IMR-90 (cell line): ENCODE measurements around the gene MICU1. TPM values are rescaled to one million over a fixed set of nuclear protein-coding genes. Genes with fewer than 3 reads are reported as not detected.

ENCODE experiments used
- ATAC-seq: fragments of 200-7000 bp; cut with Tn5 transposase; 2 replicates; pipeline ENCODE4 v1.9.1; 2020; ENCODE audit warnings: low read depth, mild to moderate bottlenecking, moderate library complexity
- BruUV-seq: library from RNA; stranded (reverse); fragments of 400-500 nt; replicated peaks from 2 replicates; lab custom pipeline; 2021; lab: Mats Ljungman, UMichigan
- CTCF ChIA-PET: fragments of 300-600 bp; formaldehyde crosslinking; extraction: SDS; loops from one replicate; lab custom pipeline; 2021; ENCODE audit warnings: antibody characterized with exemption; lab: Yijun Ruan, JAX
- POLR2A ChIA-PET: fragments of 300-600 bp; sonication (Branson Sonifier 250); formaldehyde crosslinking; loops from one replicate; lab custom pipeline; 2022; ENCODE audit warnings: antibody characterized with exemption; ENCODE audit not compliant: unreplicated experiment; lab: Charles Lee
- DNase-seq: peaks from one replicate; pipeline ENCODE4 v3.0.0; 2013
- H2AFZ ChIP-seq: replicated peaks from 2 replicates; pipeline ENCODE3; 2013; ENCODE audit warnings: low read length, mild to moderate bottlenecking; ENCODE audit not compliant: poor library complexity
- H2AK5ac ChIP-seq: 2 replicates; pipeline ENCODE4 v1.6.1; 2013; ENCODE audit warnings: low read depth, low read length, inconsistent platforms
- H2AK9ac ChIP-seq: replicated peaks from 2 replicates; pipeline ENCODE3; 2013; ENCODE audit warnings: mild to moderate bottlenecking, low read depth, low read length, moderate library complexity; ENCODE audit not compliant: poor library complexity
- H2BK120ac ChIP-seq: 2 replicates; pipeline ENCODE4 v1.6.1; 2013; ENCODE audit warnings: low read depth, low read length, inconsistent platforms
- H2BK15ac ChIP-seq: 3 replicates; pipeline ENCODE4 v1.6.1; 2013; ENCODE audit warnings: low read depth, low read length, inconsistent platforms
- H2BK20ac ChIP-seq: 2 replicates; pipeline ENCODE4 v1.6.1; 2013; ENCODE audit warnings: low read depth, mild to moderate bottlenecking, inconsistent platforms, low read length, moderate library complexity
- H2BK5ac ChIP-seq: 2 replicates; pipeline ENCODE4 v1.6.1; 2013; ENCODE audit warnings: mild to moderate bottlenecking, low read depth, low read length, inconsistent platforms; ENCODE audit not compliant: poor library complexity, severe bottlenecking
- H3K14ac ChIP-seq: replicated peaks from 2 replicates; pipeline ENCODE4 v1.6.1; 2013; ENCODE audit warnings: low read depth, low read length, inconsistent platforms
- H3K18ac ChIP-seq: 2 replicates; pipeline ENCODE4 v1.6.1; 2013; ENCODE audit warnings: low read depth, low read length, control low read depth
- H3K23ac ChIP-seq: 2 replicates; pipeline ENCODE4 v1.6.1; 2013; ENCODE audit warnings: low read depth, low read length, inconsistent platforms
- H3K27ac ChIP-seq: 2 replicates; pipeline ENCODE4 v1.5.1; 2013; ENCODE audit warnings: mild to moderate bottlenecking, control low read depth, low read length; ENCODE audit not compliant: insufficient read depth
- H3K27me3 ChIP-seq: 2 replicates; pipeline ENCODE4 v1.6.1; 2013; ENCODE audit warnings: low read length; ENCODE audit not compliant: control insufficient read depth, insufficient read depth
- H3K36me3 ChIP-seq: 2 replicates; pipeline ENCODE4 v1.6.1; 2013; ENCODE audit warnings: low read length, mixed read lengths; ENCODE audit not compliant: control insufficient read depth, insufficient read depth
- H3K4ac ChIP-seq: 2 replicates; pipeline ENCODE4 v1.6.1; 2013; ENCODE audit warnings: low read depth, low read length, inconsistent platforms
- H3K4me1 ChIP-seq: 2 replicates; pipeline ENCODE4 v1.6.1; 2013; ENCODE audit warnings: low read length, mixed read lengths; ENCODE audit not compliant: control insufficient read depth, insufficient read depth
- H3K4me2 ChIP-seq: 2 replicates; pipeline ENCODE4 v1.6.1; 2013; ENCODE audit warnings: low read depth, mild to moderate bottlenecking, control low read depth, low read length, moderate library complexity
- H3K4me3 ChIP-seq: 2 replicates; pipeline ENCODE4 v1.5.1; 2013; ENCODE audit warnings: low read depth, mild to moderate bottlenecking, control low read depth, low read length, moderate library complexity; ENCODE audit not compliant: insufficient read depth
- H3K56ac ChIP-seq: 2 replicates; pipeline ENCODE4 v1.6.1; 2013; ENCODE audit warnings: low read length, inconsistent platforms; ENCODE audit not compliant: insufficient read depth; ENCODE audit errors: extremely low read depth
- H3K79me1 ChIP-seq, 2 experiments: 2 replicates each; pipeline ENCODE4 v1.6.1; 2013; ENCODE audit warnings: low read length in 2 of 2, inconsistent platforms in 1 of 2, low read depth in 1 of 2
- H3K9ac ChIP-seq: 2 replicates; pipeline ENCODE4 v1.6.1; 2013; ENCODE audit warnings: low read depth, low read length, control low read depth
- H3K9me1 ChIP-seq: 2 replicates; pipeline ENCODE4 v1.6.1; 2013; ENCODE audit warnings: low read length, inconsistent platforms; ENCODE audit not compliant: insufficient read depth
- H3K9me3 ChIP-seq: 2 replicates; pipeline ENCODE4 v1.6.1; 2013; ENCODE audit warnings: low read length; ENCODE audit not compliant: control insufficient read depth, insufficient read depth
- H4K20me1 ChIP-seq: 2 replicates; pipeline ENCODE4 v1.6.1; 2013; ENCODE audit warnings: low read length, inconsistent platforms; ENCODE audit not compliant: insufficient read depth
- H4K5ac ChIP-seq: 2 replicates; pipeline ENCODE4 v1.6.1; 2013; ENCODE audit warnings: mild to moderate bottlenecking, low read depth, low read length, control low read depth
- H4K8ac ChIP-seq, 2 experiments: 2 replicates each; pipeline ENCODE4 v1.6.1; 2013; ENCODE audit warnings: low read depth in 2 of 2, low read length in 2 of 2, control low read depth in 1 of 2, inconsistent platforms in 1 of 2
- H4K91ac ChIP-seq: 2 replicates; pipeline ENCODE4 v1.6.1; 2013; ENCODE audit warnings: low read depth, low read length, inconsistent platforms; ENCODE audit not compliant: insufficient read depth
- BHLHE40 ChIP-seq: fragments of 150-350 bp; IDR thresholded peaks from 2 replicates; pipeline ENCODE4 v1.6.1; 2016; ENCODE audit warnings: mild to moderate bottlenecking, low read depth, low read length
- CEBPB ChIP-seq: IDR thresholded peaks from 2 replicates; pipeline ENCODE4 v1.6.1; 2012; ENCODE audit warnings: low read depth, low read length, improper control_type of control experiment
- USF2 ChIP-seq: fragments of 150-350 bp; IDR thresholded peaks from 2 replicates; pipeline ENCODE4 v1.6.1; 2017; ENCODE audit warnings: mild to moderate bottlenecking, antibody characterized with exemption, low read length, low read depth
- WGBS, 2 experiments: methylation state at CpG; one replicate each; pipeline versions ENCODE4 v1.1.5 to v1.1.7; 2013; ENCODE audit warnings: missing lambda C conversion rate in 2 of 2; ENCODE audit not compliant: insufficient read length in 1 of 2; ENCODE audit errors: extremely low coverage in 2 of 2; 5-methylcytosine and 5-hydroxymethylcytosine counted together
- dilution Hi-C: fragments of 300-500 bp; cut with HindIII; formaldehyde crosslinking; loops from one replicate; pipeline ENCODE4 v1.14.3; 2018; ENCODE audit warnings: low sequenced_read_pairs; ENCODE audit not compliant: unreplicated experiment
- in situ Hi-C: fragments of 300-500 bp; cut with MboI; formaldehyde crosslinking; loops from 3 replicates; pipeline ENCODE4 v1.14.3; 2019; ENCODE audit warnings: low sequenced_read_pairs, inconsistent platforms, mixed read lengths
- intact Hi-C: fragments of 100-400 bp; cut with micrococcal nuclease; formaldehyde crosslinking; loops from 2 replicates; pipeline ENCODE4 v1.10.0; 2022
- polyA plus RNA-seq, 3 experiments: library from polyadenylated mRNA; depleted of rRNA; stranded (reverse); fragments of >200 nt; gene quantifications; 2 replicates each; pipeline ENCODE4 v1.2.3, GENCODE V29; 2012; ENCODE audit warnings: low replicate concordance in 1 of 3
- total RNA-seq: library from RNA; depleted of rRNA; stranded (reverse); fragments of >200 nt; gene quantifications from 2 replicates; pipeline ENCODE4 v1.2.3, GENCODE V29; 2012

Gene MICU1
- total and polyA plus RNA-seq, 2 of the 4 experiments (the other 2 are of a cell fraction), result 43.6 to 44.7 TPM

DNA sequence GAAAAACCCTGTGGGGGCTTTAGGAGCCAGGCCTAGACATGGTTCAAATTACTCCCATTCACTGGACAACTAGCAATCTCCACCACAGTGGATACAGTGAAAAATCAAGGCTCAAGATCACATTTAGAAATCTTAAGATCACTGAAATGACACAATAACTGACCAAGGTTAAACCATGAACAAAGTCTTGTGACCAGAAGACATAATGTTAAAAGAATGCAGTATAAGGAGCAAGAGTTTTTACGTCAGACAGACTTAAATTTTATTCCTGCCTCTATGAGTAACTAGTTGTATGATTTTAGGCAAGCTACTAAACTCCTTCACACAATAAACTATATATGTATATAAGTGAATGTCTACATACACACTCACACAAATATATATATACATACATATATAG lies 68.5 kb downstream of the MICU1 start:
- peak overlapping the region; percentile 30; the same call in 1 of the 2 replicates for H3K27ac ChIP-seq
- H3K23ac ChIP-seq, result no peak overlapping the region
- no peak overlapping the region for H4K91ac ChIP-seq
- no peak overlapping the region for H2BK15ac ChIP-seq
- H2AK9ac ChIP-seq, result no peak overlapping the region
- H3K4ac ChIP-seq, result no peak overlapping the region; the same call in 1 of the 2 replicates
- H3K56ac ChIP-seq, result no peak overlapping the region
- no peak overlapping the region for H3K4me2 ChIP-seq
- peak overlapping the region; percentile 52; the same call in 1 of the 2 replicates for H2BK120ac ChIP-seq
- WGBS, 2 experiments, result no CpG with 5 or more reads among the region's 1 CpG
- peak; percentile 79 for DNase-seq
- in situ Hi-C loops (no loop called here), dilution Hi-C loops (no loop called here), intact Hi-C loops (no loop called here)
- peaks cover 5 to 16% of the 10 kb centered on the region in 2 experiments; a peak in 3 of 4 replicates for H3K79me1 ChIP-seq
- H4K8ac ChIP-seq, result peak overlapping the region in 1 of 2 experiments; percentile 0; a peak in 1 of 4 replicates
- no peak overlapping the region for H3K9ac ChIP-seq
- no peak overlapping the region for H2AK5ac ChIP-seq
- peak; percentile 63 for ATAC-seq
- no peak overlapping the region for H2AFZ ChIP-seq
- no peak overlapping the region; the same call in 1 of the 2 replicates for H3K14ac ChIP-seq
- ChIA-PET POLR2A (no interaction called here), CTCF (interaction anchor here (0.6 kb wide), 1 partner anchor 948 kb away, joined by 4 read pairs; no protein-coding TSS in a partner anchor)
- H3K4me3 ChIP-seq, result no peak overlapping the region
- no peaks in the 10 kb centered on the region; the same call in none of the 2 replicates for H3K9me1 ChIP-seq
- TF ChIP-seq USF2 (no peak), BHLHE40 (peak; percentile 33; the same call in 1 of the 2 replicates), CEBPB (peak; percentile 52; the same call in 1 of the 2 replicates)
- H4K5ac ChIP-seq, result peak overlapping the region; percentile 21
- peak overlapping the region; percentile 55 for H2BK5ac ChIP-seq
- H3K4me1 ChIP-seq, result peaks cover 2% of the 10 kb centered on the region
- H3K9me3 ChIP-seq, result no peaks in the 10 kb centered on the region
- peaks cover 7% of the 10 kb centered on the region for H3K36me3 ChIP-seq
- H3K18ac ChIP-seq, result peak overlapping the region; percentile 57
- no peaks in the 10 kb centered on the region for H3K27me3 ChIP-seq
- H4K20me1 ChIP-seq, result no peaks in the 10 kb centered on the region
- BruUV-seq, result no TSS peak
- peak overlapping the region; percentile 46; the same call in 1 of the 2 replicates for H2BK20ac ChIP-seq
